Measurements from ENCODE around the gene LAMTOR4. TPM values are rescaled to one million over a fixed set of nuclear protein-coding genes. Genes with fewer than 3 reads are reported as not detected.

Gene LAMTOR4
- total RNA-seq, 4 donors from 2014 or later: 97.6 to 141 (median 127) TPM

DNA sequence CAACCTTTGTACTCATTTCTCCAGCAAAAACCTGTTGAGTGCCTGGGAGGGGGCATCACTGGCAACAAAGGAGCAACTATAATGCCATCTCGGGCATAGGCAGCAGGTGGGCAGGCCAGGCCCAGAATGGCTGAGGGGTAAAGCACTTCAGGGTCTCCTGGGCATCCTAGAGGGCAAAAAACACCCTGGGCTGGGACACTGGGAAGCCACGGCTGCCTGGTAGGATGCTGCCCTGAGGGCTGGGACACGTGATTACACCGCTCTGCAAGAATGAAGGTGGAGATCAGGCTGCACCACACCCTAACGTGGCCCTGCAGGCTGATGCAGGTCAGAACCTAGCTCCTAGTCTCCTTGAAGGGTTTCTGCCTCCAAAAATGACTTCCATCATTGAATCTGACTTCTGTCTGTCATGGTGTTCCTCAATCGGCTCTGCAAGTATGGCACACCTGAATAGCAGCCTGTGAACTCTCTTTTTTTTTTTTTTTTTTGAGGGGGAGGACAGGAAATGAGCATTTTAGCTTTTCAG, 14.4 kb downstream of the LAMTOR4 start:
- TF ChIP-seq POLR2A (IDR thresholded peaks at IDR 0.05) (no peak), CTCF (IDR thresholded peaks at IDR 0.05 in 4 of 5, conservative IDR thresholded peaks at IDR 0.05 in 1 of 5) (no peak)
- Histone ChIP-seq H3K36me3 (no peaks in the 10 kb centered on the region), H3K9me3 (no peaks in the 10 kb centered on the region), H3K4me3 (no peak overlapping the region), H3K4me1 (peaks cover 0 to 8% of the 10 kb centered on the region in 2 donors), H3K27me3 (peaks cover 4 to 15% (median 8%) of the 10 kb centered on the region in 3 donors), H3K27ac (no peak overlapping the region)
- no peak for ATAC-seq
- in situ Hi-C loops (cut with MboI; ENCODE audit: low sequenced_read_pairs in 4 of 4) (loop anchor here in 1 of 4 donors (25.0 kb wide), 1 partner anchor 174 kb away; no protein-coding TSS in a partner anchor), intact Hi-C loops (cut with DNase I; ENCODE audit: low total_unique reads) (no loop called here)
- DNase-seq: no peak

DNA sequence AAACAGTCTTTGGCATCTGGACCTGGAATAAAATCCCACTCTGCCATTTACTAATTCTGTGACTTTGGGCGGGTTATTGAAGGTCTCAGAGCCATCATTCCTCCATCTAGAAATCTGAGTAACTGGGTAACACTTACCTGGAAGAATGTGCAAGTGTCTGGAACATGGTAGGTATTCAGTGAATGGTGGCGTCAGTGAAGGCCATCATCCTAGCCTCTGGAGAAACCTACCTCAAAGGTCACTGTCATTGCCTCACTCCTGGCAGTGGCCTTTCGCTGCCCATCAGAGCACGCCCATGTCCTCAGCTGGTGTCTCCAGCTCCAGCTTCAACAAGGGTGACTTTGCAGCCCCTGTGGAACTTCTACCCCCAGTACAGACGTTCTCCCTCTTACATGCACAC, 15.2 kb downstream of the LAMTOR4 start:
- TF ChIP-seq CTCF (IDR thresholded peaks at IDR 0.05 in 4 of 5, conservative IDR thresholded peaks at IDR 0.05 in 1 of 5) (no peak), POLR2A (IDR thresholded peaks at IDR 0.05) (no peak)
- intact Hi-C loops (cut with DNase I; ENCODE audit: low total_unique reads): no loop called here

GRCh38 chr7:100166317-100166940, 17.7 kb downstream of the LAMTOR4 start:
- intact Hi-C loops (cut with DNase I; ENCODE audit: low total_unique reads): no loop called here
- TF ChIP-seq POLR2A (IDR thresholded peaks at IDR 0.05) (no peak), CTCF (IDR thresholded peaks at IDR 0.05 in 4 of 5, conservative IDR thresholded peaks at IDR 0.05 in 1 of 5) (no peak)
- DNase-seq: no peak

More for the DNA sequence above, 15.2 kb downstream of the LAMTOR4 start:
- no peak overlapping the region for H3K27ac ChIP-seq
- no peaks in the 10 kb centered on the region for H3K9me3 ChIP-seq
- peaks cover 2 to 10% of the 10 kb centered on the region in 2 donors for H3K4me1 ChIP-seq
- H3K4me3 ChIP-seq: no peak overlapping the region
- no peak for ATAC-seq
- peaks cover 4 to 17% (median 14%) of the 10 kb centered on the region in 3 donors for H3K27me3 ChIP-seq
- in situ Hi-C loops (cut with MboI; ENCODE audit: low sequenced_read_pairs in 4 of 4): loop anchor here in 1 of 4 donors (25.0 kb wide), 1 partner anchor 173 kb away; no protein-coding TSS in a partner anchor
- DNase-seq: no peak
- H3K36me3 ChIP-seq: no peaks in the 10 kb centered on the region

DNA sequence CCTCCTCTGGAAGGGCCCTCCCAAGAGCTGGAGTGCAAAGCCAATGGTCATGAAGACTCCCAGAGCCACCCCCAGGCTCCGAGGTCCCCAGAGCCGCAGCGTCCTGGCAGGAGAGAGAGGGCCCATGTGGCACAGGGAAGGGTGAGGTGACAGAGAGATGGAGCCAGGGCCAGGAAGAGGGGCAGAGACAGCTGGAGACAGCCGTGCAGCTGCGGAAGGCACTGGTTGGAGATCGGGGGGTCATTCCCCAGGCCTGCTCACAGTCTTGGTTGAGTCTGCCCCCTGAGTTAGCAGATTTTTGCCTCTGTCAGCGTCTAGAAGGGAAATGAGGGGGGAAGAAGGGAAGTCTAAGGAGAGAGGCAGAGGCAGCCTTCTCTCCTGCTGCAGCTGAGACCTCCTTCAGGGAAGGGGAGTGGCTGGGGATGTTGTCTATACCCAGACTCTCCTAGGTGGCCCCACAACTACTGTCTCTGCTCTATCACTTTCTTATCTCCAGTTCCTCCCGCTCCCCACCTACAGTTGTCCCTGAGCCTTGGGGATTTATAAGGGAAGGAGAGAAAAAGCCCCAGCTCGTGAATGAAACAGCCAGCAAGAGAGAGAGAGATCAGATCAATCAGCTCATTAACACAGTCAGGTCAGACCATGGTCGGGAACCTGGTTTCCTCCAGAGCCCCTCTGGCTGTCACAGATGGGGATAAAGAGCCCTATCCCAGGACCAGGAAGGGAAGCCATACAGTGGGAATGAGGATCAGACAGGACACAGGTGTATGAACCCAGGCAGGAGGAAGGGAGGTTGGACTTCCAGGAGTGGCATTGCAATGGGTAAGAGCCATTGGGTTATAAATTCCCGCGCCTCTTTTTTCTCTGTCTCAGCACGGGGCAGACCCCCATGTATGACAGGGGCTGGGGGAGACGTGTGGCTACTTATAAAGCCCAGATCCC, 18.5 kb downstream of the LAMTOR4 start:
- no peaks in the 10 kb centered on the region for H3K36me3 ChIP-seq
- intact Hi-C loops (cut with DNase I; ENCODE audit: low total_unique reads) (no loop called here), in situ Hi-C loops (cut with MboI; ENCODE audit: low sequenced_read_pairs in 4 of 4) (loop anchor here in 1 of 4 donors (25.0 kb wide), 1 partner anchor 170 kb away; no protein-coding TSS in a partner anchor)
- DNase-seq (no peak), ATAC-seq (no peak)
- H3K27ac ChIP-seq: peak overlapping the region in 1 of 4 donors; percentile 59
- peak overlapping the region in 3 of 4 donors; percentile 45 to 53 (median 48) for H3K4me3 ChIP-seq
- no peaks in the 10 kb centered on the region for H3K9me3 ChIP-seq
- H3K27me3 ChIP-seq: peaks cover 8 to 42% (median 35%) of the 10 kb centered on the region in 3 donors
- peaks cover 2 to 9% of the 10 kb centered on the region in 2 donors for H3K4me1 ChIP-seq
- TF ChIP-seq CTCF (IDR thresholded peaks at IDR 0.05 in 4 of 5, conservative IDR thresholded peaks at IDR 0.05 in 1 of 5) (no peak), POLR2A (IDR thresholded peaks at IDR 0.05) (no peak)

More at GRCh38 chr7:100166317-100166940, 17.7 kb downstream of the LAMTOR4 start:
- H3K27me3 ChIP-seq: peaks cover 4 to 35% (median 28%) of the 10 kb centered on the region in 3 donors
- no peak overlapping the region for H3K27ac ChIP-seq
- H3K4me3 ChIP-seq: no peak overlapping the region
- in situ Hi-C loops (cut with MboI; ENCODE audit: low sequenced_read_pairs in 4 of 4): loop anchor here in 1 of 4 donors (25.0 kb wide), 1 partner anchor 171 kb away; no protein-coding TSS in a partner anchor
- H3K36me3 ChIP-seq: no peaks in the 10 kb centered on the region
- H3K4me1 ChIP-seq: peaks cover 2 to 9% of the 10 kb centered on the region in 2 donors
- no peak for ATAC-seq
- H3K9me3 ChIP-seq: no peaks in the 10 kb centered on the region
